C4-2B (cell line): Measurements from ENCODE around the gene DNASE1L1.
A peak's percentile ranks its signal among the peaks of the same experiment; 100 is the strongest.

Source experiments
- H3K27ac ChIP-seq: fragments of 450-650 bp; 2 replicates; pipeline ENCODE4 v1.5.1; 2017
- ZFX ChIP-seq: fragments of 450-650 bp; IDR thresholded peaks from 2 replicates; pipeline ENCODE4 v1.6.1; 2017
- TF ChIP-seq, protein P1 (sequence below): fragments of 450-650 bp; conservative IDR thresholded peaks from 2 replicates; pipeline ENCODE4 v1.5.1; 2017; ENCODE audit warnings: mild to moderate bottlenecking

The DNASE1L1 gene

GRCh38 chrX:154441564-154441963, 32.5 kb upstream of the DNASE1L1 start:
- H3K27ac ChIP-seq: no peak overlapping the region
- TF ChIP-seq, protein P1, sequence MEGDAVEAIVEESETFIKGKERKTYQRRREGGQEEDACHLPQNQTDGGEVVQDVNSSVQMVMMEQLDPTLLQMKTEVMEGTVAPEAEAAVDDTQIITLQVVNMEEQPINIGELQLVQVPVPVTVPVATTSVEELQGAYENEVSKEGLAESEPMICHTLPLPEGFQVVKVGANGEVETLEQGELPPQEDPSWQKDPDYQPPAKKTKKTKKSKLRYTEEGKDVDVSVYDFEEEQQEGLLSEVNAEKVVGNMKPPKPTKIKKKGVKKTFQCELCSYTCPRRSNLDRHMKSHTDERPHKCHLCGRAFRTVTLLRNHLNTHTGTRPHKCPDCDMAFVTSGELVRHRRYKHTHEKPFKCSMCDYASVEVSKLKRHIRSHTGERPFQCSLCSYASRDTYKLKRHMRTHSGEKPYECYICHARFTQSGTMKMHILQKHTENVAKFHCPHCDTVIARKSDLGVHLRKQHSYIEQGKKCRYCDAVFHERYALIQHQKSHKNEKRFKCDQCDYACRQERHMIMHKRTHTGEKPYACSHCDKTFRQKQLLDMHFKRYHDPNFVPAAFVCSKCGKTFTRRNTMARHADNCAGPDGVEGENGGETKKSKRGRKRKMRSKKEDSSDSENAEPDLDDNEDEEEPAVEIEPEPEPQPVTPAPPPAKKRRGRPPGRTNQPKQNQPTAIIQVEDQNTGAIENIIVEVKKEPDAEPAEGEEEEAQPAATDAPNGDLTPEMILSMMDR: no peak
- TF ChIP-seq ZFX: no peak

DNA sequence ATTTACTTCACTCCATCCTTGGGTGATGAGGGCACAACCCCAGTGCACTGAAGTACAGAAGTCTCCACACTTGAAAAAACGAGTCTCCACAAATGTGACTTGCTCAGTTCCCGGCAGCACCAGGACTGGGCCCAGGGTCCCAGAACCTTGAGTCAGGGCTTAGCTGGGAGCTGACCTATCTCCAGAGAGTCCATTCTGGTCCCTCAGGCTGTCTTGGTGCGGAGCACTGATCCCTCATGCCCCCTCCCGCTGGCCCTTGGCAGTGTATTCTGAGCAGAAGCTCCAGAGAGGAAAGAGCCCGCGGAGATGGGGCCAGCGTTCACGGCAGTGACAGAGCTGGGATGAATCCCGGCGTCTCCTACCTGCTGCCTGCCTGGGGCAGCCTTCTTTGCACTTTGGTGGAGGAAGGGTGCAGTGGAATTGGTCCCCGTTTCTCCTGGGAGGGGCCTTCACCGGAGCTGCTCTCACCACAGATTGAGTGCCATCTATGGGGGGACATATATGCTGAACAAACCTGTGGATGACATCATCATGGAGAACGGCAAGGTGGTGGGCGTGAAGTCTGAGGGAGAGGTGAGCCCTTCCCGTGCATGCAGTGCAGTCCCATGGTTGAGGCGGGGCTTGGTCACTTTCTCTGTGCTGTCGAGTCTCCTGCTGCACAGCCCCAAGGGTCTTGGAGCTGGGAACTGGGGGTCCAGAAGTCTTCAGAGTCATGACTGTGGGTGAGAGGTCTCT, 31.7 kb upstream of the DNASE1L1 start:
- TF ChIP-seq, protein P1: no peak
- TF ChIP-seq ZFX: no peak

GRCh38 chrX:154439841-154440240, 30.8 kb upstream of the DNASE1L1 start:
- no peak overlapping the region for H3K27ac ChIP-seq
- TF ChIP-seq, protein P1: no peak
- no peak for TF ChIP-seq ZFX

More for the DNA sequence above, 31.7 kb upstream of the DNASE1L1 start:
- H3K27ac ChIP-seq: no peak overlapping the region

DNA sequence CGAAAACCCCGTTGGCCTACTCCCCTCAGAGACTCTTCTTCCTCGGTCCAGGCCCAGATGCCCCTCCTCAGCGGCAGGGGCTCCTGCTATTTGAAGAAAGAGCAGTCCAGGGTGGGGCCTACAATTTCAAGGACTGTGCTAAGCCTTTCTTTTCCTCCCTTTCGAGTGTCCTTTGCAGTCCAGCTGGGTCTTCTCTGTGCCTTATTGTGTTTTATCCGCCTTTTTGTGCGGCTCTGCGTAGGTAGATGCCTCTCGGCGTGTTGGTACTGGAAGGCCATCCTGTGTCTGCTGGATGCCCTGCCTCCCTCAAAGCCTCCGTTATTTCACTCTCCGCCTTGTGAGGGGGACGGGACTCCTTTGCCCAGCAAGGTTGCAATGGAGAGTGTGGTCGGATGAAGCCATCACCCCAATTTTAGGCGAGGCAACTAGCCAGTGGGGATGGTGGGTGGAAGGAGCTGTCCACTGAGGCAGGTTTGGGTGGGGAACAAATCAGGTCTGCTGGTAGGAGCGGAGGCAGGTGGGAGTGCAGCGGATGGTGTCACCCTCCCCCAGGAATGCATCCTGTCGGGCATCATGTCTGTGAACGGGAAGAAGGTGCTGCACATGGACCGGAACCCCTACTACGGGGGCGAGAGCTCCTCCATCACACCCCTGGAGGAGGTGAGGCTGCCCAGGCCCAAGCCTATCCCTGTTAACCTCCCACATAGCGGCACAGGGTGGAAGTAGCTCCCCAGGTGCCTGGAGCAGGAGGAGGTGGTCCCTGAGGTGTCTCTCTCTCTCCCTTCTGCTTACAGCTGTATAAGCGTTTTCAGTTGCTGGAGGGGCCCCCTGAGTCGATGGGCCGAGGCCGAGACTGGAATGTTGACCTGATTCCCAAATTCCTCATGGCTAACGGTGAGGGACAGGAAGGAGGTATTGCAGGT, 29.2 kb upstream of the DNASE1L1 start:
- TF ChIP-seq, protein P1: no peak
- no peak for TF ChIP-seq ZFX
- peak overlapping the region; percentile 85 for H3K27ac ChIP-seq

GRCh38 chrX:154436983-154437752, 28.1 kb upstream of the DNASE1L1 start, which contains the start of gene GDI1:
Gene GDI1 (plus strand): TSS chrX:154437154. CDS start chrX:154437255, 101 bp downstream.
- TF ChIP-seq, protein P1: no peak
- TF ChIP-seq ZFX: no peak
- peak within 1 kb of the TSS; percentile 85 for H3K27ac ChIP-seq

DNA sequence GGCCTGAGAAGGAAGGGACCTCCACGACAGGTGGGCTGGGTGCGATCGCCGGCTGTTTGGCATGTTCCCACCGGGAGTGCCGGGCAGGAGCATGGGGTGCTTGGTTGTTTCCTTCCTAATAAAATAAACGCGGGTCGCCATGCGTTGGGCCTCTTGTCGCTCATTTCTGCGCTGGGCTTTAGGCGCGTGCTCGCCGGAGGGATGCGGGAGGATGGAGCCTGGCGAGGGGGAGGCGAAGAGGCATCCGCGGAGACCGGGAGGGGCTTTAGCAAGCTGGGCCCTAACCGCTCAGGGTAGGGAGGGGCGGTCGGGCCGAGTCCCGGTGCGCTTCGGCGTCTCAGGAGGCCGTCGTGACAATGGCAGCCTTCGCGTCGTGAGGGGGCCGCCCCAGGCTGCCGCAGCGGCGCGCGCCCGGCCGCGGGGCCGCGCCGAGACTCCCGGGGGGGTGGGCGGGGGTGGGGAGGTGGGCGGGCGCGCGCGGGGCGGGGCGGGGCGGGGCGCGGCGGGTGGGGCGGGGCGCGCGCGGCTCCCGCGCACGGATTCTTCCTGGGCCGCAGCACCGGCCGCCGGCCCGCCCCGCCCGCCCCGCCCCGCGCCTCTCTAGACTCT, 27.4 kb upstream of the DNASE1L1 start:
- TF ChIP-seq, protein P1: no peak
- no peak for TF ChIP-seq ZFX
- peak overlapping the region; percentile 85 for H3K27ac ChIP-seq
